Endothelial cell (in vitro differentiated cells): ENCODE data around the gene NTSR1. TPM values are rescaled to one million over a fixed set of nuclear protein-coding genes. Genes with fewer than 3 reads are reported as not detected.

ENCODE experiments used
- DNase-seq: peaks from one replicate; pipeline ENCODE4 v3.0.0; 2021; ENCODE audit warnings: low spot score
- H3K27ac Mint-ChIP-seq: one replicate; pipeline ENCODE4 v1.8.0; 2021; ENCODE audit warnings: mixed read lengths, inconsistent platforms; ENCODE audit not compliant: unreplicated experiment
- H3K27me3 Mint-ChIP-seq: one replicate; pipeline ENCODE4 v1.8.0; 2021; ENCODE audit warnings: mild to moderate bottlenecking, moderate library complexity, mixed read lengths, inconsistent platforms; ENCODE audit not compliant: unreplicated experiment
- H3K36me3 Mint-ChIP-seq: one replicate; pipeline ENCODE4 v1.8.0; 2021; ENCODE audit warnings: mild to moderate bottlenecking, low read depth, mixed read lengths, inconsistent platforms; ENCODE audit not compliant: unreplicated experiment
- H3K4me1 Mint-ChIP-seq: one replicate; pipeline ENCODE4 v1.8.0; 2021; ENCODE audit warnings: mild to moderate bottlenecking, mixed read lengths, inconsistent platforms; ENCODE audit not compliant: unreplicated experiment
- H3K4me3 Mint-ChIP-seq: one replicate; pipeline ENCODE4 v1.8.0; 2021; ENCODE audit warnings: mild to moderate bottlenecking, mixed read lengths, inconsistent platforms; ENCODE audit not compliant: unreplicated experiment
- H3K9me3 Mint-ChIP-seq: one replicate; pipeline ENCODE4 v1.8.0; 2021; ENCODE audit warnings: mixed read lengths, inconsistent platforms; ENCODE audit not compliant: unreplicated experiment
- CTCF ChIP-seq: fragments of 200-600 bp; sonication (generic); IDR thresholded peaks from one replicate; pipeline ENCODE4 v1.5.0; 2021; ENCODE audit warnings: antibody characterized with exemption; ENCODE audit not compliant: unreplicated experiment
- total RNA-seq: library from RNA; stranded (reverse); fragmentation: NEBNext Ultra II Directional; extraction: Animal tissue kit (Norgen Biotek cat#: 25700); gene quantifications from one replicate; pipeline ENCODE4 v1.2.1, GENCODE V29; 2021; ENCODE audit not compliant: unreplicated experiment

NTSR1 gene
- total RNA-seq, 1 donor from 2014 or later, result not detected

GRCh38 chr20:62755817-62756724, 47.4 kb downstream of the NTSR1 start:
- Mint-ChIP-seq H3K27ac (no peak overlapping the region), H3K4me1 (no peaks in the 10 kb centered on the region), H3K36me3 (no peaks in the 10 kb centered on the region), H3K9me3 (no peaks in the 10 kb centered on the region), H3K4me3 (no peak overlapping the region), H3K27me3 (peaks cover 8% of the 10 kb centered on the region)
- no peak for DNase-seq
- no peak for TF ChIP-seq CTCF

DNA sequence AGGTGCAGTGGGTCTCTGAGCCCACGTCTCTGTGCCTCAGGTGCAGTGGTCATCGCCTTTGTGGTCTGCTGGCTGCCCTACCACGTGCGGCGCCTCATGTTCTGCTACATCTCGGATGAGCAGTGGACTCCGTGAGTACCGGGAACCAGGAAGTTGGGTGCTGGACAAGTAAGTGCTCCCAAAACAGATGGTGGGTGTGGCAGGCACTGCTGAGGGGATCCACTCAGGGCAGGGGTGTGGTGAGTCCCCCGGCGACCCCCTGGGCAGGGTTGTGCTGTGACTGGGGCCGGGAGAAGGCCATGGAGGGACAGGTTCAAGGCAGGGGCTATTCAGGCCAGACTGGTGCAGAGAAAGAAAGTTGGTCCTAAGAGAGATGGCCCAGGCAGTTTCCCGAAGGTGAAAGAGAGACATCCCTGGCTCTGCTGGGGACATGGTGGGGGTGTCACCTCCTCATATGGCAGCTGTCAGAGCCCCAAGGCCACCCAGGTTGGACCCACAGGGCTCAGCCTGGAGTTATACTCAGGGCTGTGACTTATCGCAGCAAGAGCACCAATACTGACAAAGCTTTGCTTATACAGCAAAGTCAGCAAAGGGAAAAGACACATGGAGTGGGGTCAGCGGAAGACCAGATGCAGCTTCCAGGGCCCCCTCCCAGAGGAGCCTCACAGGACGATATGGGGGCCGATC, 49.7 kb downstream of the NTSR1 start:
- no peak overlapping the region for H3K4me3 Mint-ChIP-seq
- DNase-seq, result no peak
- peaks cover 8% of the 10 kb centered on the region for H3K27me3 Mint-ChIP-seq
- no peaks in the 10 kb centered on the region for H3K36me3 Mint-ChIP-seq
- no peaks in the 10 kb centered on the region for H3K4me1 Mint-ChIP-seq
- no peak overlapping the region for H3K27ac Mint-ChIP-seq
- no peaks in the 10 kb centered on the region for H3K9me3 Mint-ChIP-seq
- no peak for TF ChIP-seq CTCF

DNA sequence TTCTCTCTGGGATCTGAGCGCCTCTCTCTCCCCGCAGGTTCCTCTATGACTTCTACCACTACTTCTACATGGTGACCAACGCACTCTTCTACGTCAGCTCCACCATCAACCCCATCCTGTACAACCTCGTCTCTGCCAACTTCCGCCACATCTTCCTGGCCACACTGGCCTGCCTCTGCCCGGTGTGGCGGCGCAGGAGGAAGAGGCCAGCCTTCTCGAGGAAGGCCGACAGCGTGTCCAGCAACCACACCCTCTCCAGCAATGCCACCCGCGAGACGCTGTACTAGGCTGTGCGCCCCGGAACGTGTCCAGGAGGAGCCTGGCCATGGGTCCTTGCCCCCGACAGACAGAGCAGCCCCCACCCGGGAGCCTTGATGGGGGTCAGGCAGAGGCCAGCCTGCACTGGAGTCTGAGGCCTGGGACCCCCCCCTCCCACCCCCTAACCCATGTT, 51.4 kb downstream of the NTSR1 start:
- Mint-ChIP-seq H3K27ac (no peak overlapping the region), H3K36me3 (no peaks in the 10 kb centered on the region), H3K4me1 (no peaks in the 10 kb centered on the region), H3K9me3 (no peaks in the 10 kb centered on the region), H3K4me3 (no peak overlapping the region), H3K27me3 (peaks cover 8% of the 10 kb centered on the region)
- TF ChIP-seq CTCF, result no peak
- DNase-seq, result no peak

DNA sequence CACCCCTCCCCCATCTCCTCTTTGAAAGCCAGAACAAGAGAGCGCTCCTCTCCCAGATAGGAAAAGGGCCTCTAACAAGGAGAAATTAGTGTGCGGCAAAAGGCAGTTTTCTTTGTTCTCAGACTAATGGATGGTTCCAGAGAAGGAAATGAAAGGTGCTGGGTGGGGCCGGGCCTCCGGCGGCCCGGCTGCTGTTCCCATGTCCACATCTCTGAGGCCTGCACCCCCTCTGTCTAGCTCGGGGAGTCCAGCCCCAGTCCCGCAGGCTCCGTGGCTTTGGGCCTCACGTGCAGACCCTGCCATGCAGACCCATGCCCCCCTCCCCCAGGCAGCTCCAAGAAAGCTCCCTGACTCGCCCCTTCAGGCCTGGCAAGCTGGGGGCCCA, 51.8 kb downstream of the NTSR1 start:
- Mint-ChIP-seq H3K9me3 (no peaks in the 10 kb centered on the region), H3K4me1 (no peaks in the 10 kb centered on the region)

More for the DNA sequence above, 51.8 kb downstream of the NTSR1 start:
- Mint-ChIP-seq H3K4me3 (no peak overlapping the region), H3K36me3 (no peaks in the 10 kb centered on the region), H3K27ac (no peak overlapping the region), H3K27me3 (peaks cover 8% of the 10 kb centered on the region)
- DNase-seq, result no peak
- TF ChIP-seq CTCF, result no peak
